Measurements from ENCODE around the gene TNFRSF17. TPM values are rescaled to one million over a fixed set of nuclear protein-coding genes. Genes with fewer than 3 reads are reported as not detected.
"Not testable (repeated sequence)": the region's sequence is repeated elsewhere in the genome, so short reads cannot be mapped to it uniquely, and the experiment has no call there.

The TNFRSF17 gene
- total RNA-seq, 1 donor from 2014 or later = not detected

- DNase-seq (ENCODE audit: low read depth, low spot score) = not testable (repeated sequence)
Measured at GRCh38 chr16:11970292-11970691, 5.3 kb downstream of the TNFRSF17 start.

GRCh38 chr16:11972128-11972527 lies 7.1 kb downstream of the TNFRSF17 start:
- DNase-seq (ENCODE audit: low read depth, low spot score) = no peak

- DNase-seq (ENCODE audit: low read depth, low spot score) = no peak
Measured at GRCh38 chr16:11973070-11973469, 8.1 kb downstream of the TNFRSF17 start.

GRCh38 chr16:11976850-11977375 lies 11.9 kb downstream of the TNFRSF17 start:
- DNase-seq (ENCODE audit: low read depth, low spot score) = no peak

- no peak for DNase-seq (ENCODE audit: low read depth, low spot score)
Measured at GRCh38 chr16:11977376-11978041, 12.5 kb downstream of the TNFRSF17 start.

- no peak for DNase-seq (ENCODE audit: low read depth, low spot score)
Measured at GRCh38 chr16:11978080-11978479, 13.1 kb downstream of the TNFRSF17 start.

GRCh38 chr16:11979013-11979672 lies 14.1 kb downstream of the TNFRSF17 start:
- DNase-seq (ENCODE audit: low read depth, low spot score) = no peak

- DNase-seq (ENCODE audit: low read depth, low spot score) = no peak
Measured at GRCh38 chr16:11980136-11980844, 15.3 kb downstream of the TNFRSF17 start.

- DNase-seq (ENCODE audit: low read depth, low spot score) = no peak
Measured at GRCh38 chr16:11985250-11985649, 20.2 kb downstream of the TNFRSF17 start.

GRCh38 chr16:11986521-11987057 lies 21.6 kb downstream of the TNFRSF17 start:
- no peak for DNase-seq (ENCODE audit: low read depth, low spot score)

GRCh38 chr16:11988258-11988978 lies 23.4 kb downstream of the TNFRSF17 start:
- no peak for DNase-seq (ENCODE audit: low read depth, low spot score)

GRCh38 chr16:11990702-11991390 lies 25.8 kb downstream of the TNFRSF17 start:
- no peak for DNase-seq (ENCODE audit: low read depth, low spot score)

- no peak for DNase-seq (ENCODE audit: low read depth, low spot score)
Measured at GRCh38 chr16:11992008-11992584, 27.1 kb downstream of the TNFRSF17 start.

- no peak for DNase-seq (ENCODE audit: low read depth, low spot score)
Measured at GRCh38 chr16:11992586-11993524, 27.8 kb downstream of the TNFRSF17 start.

GRCh38 chr16:11994143-11995119 lies 29.4 kb downstream of the TNFRSF17 start:
- no peak for DNase-seq (ENCODE audit: low read depth, low spot score)

GRCh38 chr16:11996433-11997330 lies 31.7 kb downstream of the TNFRSF17 start:
- DNase-seq (ENCODE audit: low read depth, low spot score) = no peak

GRCh38 chr16:12000032-12000431 lies 35.0 kb downstream of the TNFRSF17 start:
- no peak for DNase-seq (ENCODE audit: low read depth, low spot score)
